HepG2 (cell line): ENCODE measurements around the gene PDGFD. TPM values are rescaled to one million over a fixed set of nuclear protein-coding genes. Genes with fewer than 3 reads are reported as not detected.

Source experiments
- ATAC-seq: fragments of 200-7000 bp; cut with Tn5 transposase; 3 replicates; pipeline ENCODE4 v1.9.1; 2020; ENCODE audit warnings: mild to moderate bottlenecking, moderate library complexity
- BruUV-seq: library from RNA; stranded (reverse); fragments of 400-500 nt; replicated peaks from 2 replicates; lab custom pipeline; 2021; lab: Mats Ljungman, UMichigan
- CTCF ChIA-PET: fragments of 300-600 bp; formaldehyde crosslinking; extraction: SDS; loops from one replicate; lab custom pipeline; 2021; ENCODE audit warnings: low total read pairs, inconsistent platforms, low intra/inter-chr PET ratio; lab: Yijun Ruan, JAX
- POLR2A ChIA-PET: fragments of 350-600 bp; sonication (Branson Sonifier 250); formaldehyde crosslinking; loops from one replicate; lab custom pipeline; 2020; ENCODE audit warnings: antibody characterized with exemption, inconsistent platforms; lab: Yijun Ruan, JAX
- DNase-seq: peaks from one replicate; pipeline ENCODE4 v3.0.0-alpha.2; 2015; ENCODE audit warnings: low spot score
- FAIRE-seq: peaks from 3 replicates; lab custom pipeline; 2011; peaks lifted over from hg19 to GRCh38; lab: Jason Lieb, UNC
- H2AFZ ChIP-seq: one replicate; pipeline ENCODE4 v1.6.1; 2011; ENCODE audit warnings: low read length, inconsistent platforms
- H3K27ac ChIP-seq: fragments of 300-600 bp; 3 replicates; pipeline ENCODE4 v1.8.0; 2011; ENCODE audit warnings: mixed run types, mild to moderate bottlenecking, mixed read lengths, low read length, inconsistent platforms; ENCODE audit not compliant: insufficient read depth; ENCODE audit errors: extremely low read length
- H3K27me3 ChIP-seq, 2 experiments: fragments of 200-600 bp in 1 of 2; 2 replicates in 1 of 2; 3 replicates in 1 of 2; pipeline versions ENCODE4 v1.6.0 to v1.8.0; 2011; ENCODE audit warnings: low read length in 2 of 2, mild to moderate bottlenecking in 2 of 2, moderate library complexity in 2 of 2, inconsistent platforms in 1 of 2; ENCODE audit not compliant: insufficient read depth in 2 of 2, control insufficient read depth in 1 of 2
- H3K36me3 ChIP-seq, 2 experiments: fragments of 200-600 bp in 1 of 2; replicated peaks in 1 of 2; 2 replicates in 1 of 2; 3 replicates in 1 of 2; pipeline versions ENCODE4 v1.5.1 to v1.8.0; 2011; ENCODE audit warnings: low read length in 2 of 2, inconsistent platforms in 1 of 2; ENCODE audit not compliant: insufficient read depth in 2 of 2, control insufficient read depth in 1 of 2
- H3K4me1 ChIP-seq: 2 replicates; pipeline ENCODE4 v1.5.1; 2012; ENCODE audit warnings: low read length, inconsistent platforms; ENCODE audit not compliant: insufficient read depth
- H3K4me2 ChIP-seq: 2 replicates; pipeline ENCODE4 v1.6.0; 2011; ENCODE audit warnings: low read depth, low read length, inconsistent platforms
- H3K4me3 ChIP-seq, 3 experiments: fragments of 200-600 bp in 1 of 3; sonication (generic), shearing (Covaris generic) in 1 of 3; replicated peaks in 1 of 3; 2 replicates each; pipeline ENCODE4 v1.5.1; 2011 to 2016; ENCODE audit warnings: low read length in 3 of 3, inconsistent platforms in 2 of 3, low read depth in 2 of 3, mild to moderate bottlenecking in 2 of 3, control low read depth in 1 of 3, mixed read lengths in 1 of 3; ENCODE audit not compliant: insufficient read depth in 1 of 3
- H3K79me2 ChIP-seq: one replicate; pipeline ENCODE4 v1.6.1; 2011; ENCODE audit warnings: low read length, inconsistent platforms; ENCODE audit not compliant: insufficient read depth
- H3K9ac ChIP-seq: 2 replicates; pipeline ENCODE4 v1.6.0; 2011; ENCODE audit warnings: mild to moderate bottlenecking, low read depth, low read length, inconsistent platforms; ENCODE audit not compliant: insufficient read depth
- H3K9me3 ChIP-seq: 2 replicates; pipeline ENCODE4 v1.5.1; 2012; ENCODE audit warnings: mild to moderate bottlenecking, low read length
- H4K20me1 ChIP-seq: 2 replicates; pipeline ENCODE4 v1.6.0; 2011; ENCODE audit warnings: inconsistent platforms, mild to moderate bottlenecking, low read length, moderate library complexity; ENCODE audit not compliant: insufficient read depth
- CREB1 ChIP-seq, 2 experiments: fragments of 450-650 bp in 1 of 2; IDR thresholded peaks; 2 replicates each; pipeline ENCODE4 v1.6.1; 2016 to 2017; ENCODE audit warnings: control low read depth in 1 of 2, mild to moderate bottlenecking in 1 of 2, missing compliant biosample characterization in 1 of 2, missing genetic modification characterization in 1 of 2
- FUBP1 ChIP-seq: sonication (generic); formaldehyde crosslinking; IDR thresholded peaks from 2 replicates; pipeline ENCODE4 v1.5.1; 2020; ENCODE audit warnings: missing genetic modification reagents, mild to moderate bottlenecking, borderline replicate concordance
- IKZF1 ChIP-seq: fragments of 450-650 bp; IDR thresholded peaks from 2 replicates; pipeline ENCODE4 v1.7.1; 2016
- MIER3 ChIP-seq: IDR thresholded peaks from 2 replicates; pipeline ENCODE4 v1.6.1; 2016; ENCODE audit warnings: missing compliant biosample characterization, borderline replicate concordance
- MTF2 ChIP-seq: sonication (generic); formaldehyde crosslinking; IDR thresholded peaks from 2 replicates; pipeline ENCODE4 v1.5.0; 2020; ENCODE audit warnings: missing genetic modification reagents, borderline replicate concordance
- MYPOP ChIP-seq: sonication (generic); formaldehyde crosslinking; IDR thresholded peaks from 2 replicates; pipeline ENCODE4 v1.8.1; 2023; ENCODE audit warnings: mild to moderate bottlenecking, moderate library complexity, missing genetic modification reagents
- SMC3 ChIP-seq: IDR thresholded peaks from 2 replicates; pipeline ENCODE4 v1.6.1; 2011; ENCODE audit warnings: low read length, improper control_type of control experiment
- TBX2 ChIP-seq: sonication (generic); formaldehyde crosslinking; IDR thresholded peaks from 2 replicates; pipeline ENCODE4 v1.5.0; 2020; ENCODE audit warnings: missing genetic modification reagents, mild to moderate bottlenecking, borderline replicate concordance
- TSC22D2 ChIP-seq: sonication (generic); formaldehyde crosslinking; IDR thresholded peaks from 2 replicates; pipeline ENCODE4 v1.5.1; 2020; ENCODE audit warnings: missing genetic modification reagents, mild to moderate bottlenecking, borderline replicate concordance
- ZBTB38 ChIP-seq: sonication (generic); formaldehyde crosslinking; IDR thresholded peaks from 2 replicates; pipeline ENCODE4 v1.5.1; 2020; ENCODE audit warnings: mild to moderate bottlenecking, missing genetic modification reagents
- ZMYM2 ChIP-seq: sonication (generic); formaldehyde crosslinking; IDR thresholded peaks from 2 replicates; pipeline ENCODE4 v1.8.0; 2022; ENCODE audit warnings: mild to moderate bottlenecking, missing genetic modification reagents
- ZNF101 ChIP-seq: sonication (generic); formaldehyde crosslinking; IDR thresholded peaks from 2 replicates; pipeline ENCODE4 v1.4.0; 2020; ENCODE audit warnings: mild to moderate bottlenecking, low read depth, missing genetic modification reagents, borderline replicate concordance
- ZNF205 ChIP-seq: IDR thresholded peaks from 2 replicates; pipeline ENCODE4 v1.6.1; 2018; ENCODE audit warnings: missing biosample characterization, missing genetic modification reagents
- ZNF276 ChIP-seq: sonication (generic); formaldehyde crosslinking; IDR thresholded peaks from 2 replicates; pipeline ENCODE4 v1.4.0; 2020; ENCODE audit warnings: mild to moderate bottlenecking, low read depth, missing genetic modification reagents
- ZNF44 ChIP-seq: sonication (generic); formaldehyde crosslinking; IDR thresholded peaks from 2 replicates; pipeline ENCODE4 v1.5.1; 2020; ENCODE audit warnings: mild to moderate bottlenecking, missing genetic modification reagents
- WGBS: methylation state at CpG from one replicate; pipeline ENCODE4 v1.1.6; 2017; ENCODE audit warnings: low lambda C conversion rate; 5-methylcytosine and 5-hydroxymethylcytosine counted together
- in situ Hi-C: cut with HindIII; loops from 2 replicates; pipeline ENCODE4 v1.10.0; 2017; ENCODE audit warnings: low pct_unique_long_range_greater_than_20kb; ENCODE audit not compliant: extremely low pct_ligation_motif_present
- intact Hi-C: fragments of 100-400 bp; cut with micrococcal nuclease; formaldehyde crosslinking; loops from one replicate; pipeline ENCODE4 v1.10.0; 2022; ENCODE audit not compliant: unreplicated experiment
- polyA plus RNA-seq, 8 experiments: library from polyadenylated mRNA; depleted of rRNA in 3 of 8; stranded (reverse) in 7 of 8; unstranded in 1 of 8; fragments of >200 nt; fragmentation: Illumina TruSeq in 4 of 8; extraction: Trizol in 4 of 8; gene quantifications; 2 replicates each; pipeline versions ENCODE4 v1.2.1 to v1.2.3, GENCODE V29; 2011 to 2016; ENCODE audit warnings: low read depth in 4 of 8, missing spikeins in 1 of 8, mixed read lengths in 1 of 8; ENCODE audit not compliant: insufficient read depth in 1 of 8
- total RNA-seq, 5 experiments: library from RNA; depleted of rRNA; stranded (reverse); fragments of >200 nt; fragmentation: Illumina TruSeq; extraction: Trizol; gene quantifications; 2 replicates each; pipeline ENCODE4 v1.2.3, GENCODE V29; 2016; ENCODE audit warnings: low read depth in 1 of 5

Gene PDGFD
- total and polyA plus RNA-seq, 2 of the 13 experiments (the other 11 are each of a cell fraction or from before 2014, with no cell fraction given) = 0.09 to 0.29 TPM

GRCh38 chr11:103894034-103894433 lies 269.9 kb downstream of the PDGFD start:
- DNase-seq = no peak
- Histone ChIP-seq H2AFZ (no peak overlapping the region), H3K9ac (no peak overlapping the region), H3K9me3 (peaks cover 39% of the 10 kb centered on the region), H3K27ac (no peak overlapping the region), H4K20me1 (no peaks in the 10 kb centered on the region), H3K4me3 (no peak overlapping the region), H3K27me3 (no peaks in the 10 kb centered on the region), H3K4me1 (no peaks in the 10 kb centered on the region), H3K36me3 (no peaks in the 10 kb centered on the region), H3K79me2 (no peaks in the 10 kb centered on the region), H3K4me2 (no peak overlapping the region)
- FAIRE-seq = no peak
- no TSS peak for BruUV-seq
- CTCF ChIA-PET = no interaction called here
- in situ Hi-C loops = no loop called here
- TF ChIP-seq MYPOP (no peak), ZNF205 (CRISPR knock-in tag) (no peak), ZMYM2 (CRISPR knock-in tag) (no peak), FUBP1 (CRISPR knock-in tag) (no peak), IKZF1 (no peak)
- POLR2A ChIA-PET = no interaction called here
- ATAC-seq = no peak
- intact Hi-C loops = no loop called here
- WGBS = 0% methylated on average over 3 of the region's 3 CpGs

GRCh38 chr11:103893371-103893770 lies 270.6 kb downstream of the PDGFD start:
- DNase-seq (no peak), FAIRE-seq (no peak), ATAC-seq (no peak)
- POLR2A ChIA-PET = no interaction called here
- BruUV-seq = no TSS peak
- Histone ChIP-seq H3K4me1 (no peaks in the 10 kb centered on the region), H3K9ac (no peak overlapping the region), H3K4me2 (no peak overlapping the region), H2AFZ (no peak overlapping the region), H3K79me2 (no peaks in the 10 kb centered on the region), H3K36me3 (no peaks in the 10 kb centered on the region), H4K20me1 (no peaks in the 10 kb centered on the region), H3K9me3 (peaks cover 43% of the 10 kb centered on the region), H3K27me3 (no peaks in the 10 kb centered on the region), H3K4me3 (no peak overlapping the region), H3K27ac (no peak overlapping the region)
- intact Hi-C loops (no loop called here), in situ Hi-C loops (no loop called here)
- WGBS = 0% methylated on average over 2 of the region's 2 CpGs
- CTCF ChIA-PET = no interaction called here
- TF ChIP-seq TSC22D2 (no peak), ZBTB38 (CRISPR knock-in tag) (no peak), ZNF101 (CRISPR knock-in tag) (no peak), TBX2 (CRISPR knock-in tag) (no peak), MTF2 (CRISPR knock-in tag) (no peak), SMC3 (no peak), ZNF44 (no peak), ZNF276 (CRISPR knock-in tag) (no peak), CREB1 (IDR thresholded peaks at IDR 0.05) (no peak), CREB1 (CRISPR knock-in tag; IDR thresholded peaks at IDR 0.05) (no peak), MIER3 (CRISPR knock-in tag) (no peak)
